Spleen (tissue), 11 donors: ENCODE data around the gene CDK11B. TPM values are rescaled to one million over a fixed set of nuclear protein-coding genes. Genes with fewer than 3 reads are reported as not detected.
"Not testable (repeated sequence)": the region's sequence is repeated elsewhere in the genome, so short reads cannot be mapped to it uniquely, and the experiment has no call there.

Source experiments
- DNase-seq: peaks from one replicate; pipeline ENCODE4 v3.0.0-alpha.2; 2020
- H3K27ac ChIP-seq, 8 donors: fragments of 200-600 bp; sonication (generic) in 7 of 8; 1 replicate in 4 of 8; 2 replicates in 4 of 8; pipeline versions ENCODE4 v1.5.0 to v1.8.0; 2016 to 2021; ENCODE audit warnings: inconsistent platforms in 4 of 8, mild to moderate bottlenecking in 4 of 8, moderate library complexity in 1 of 8
- H3K27me3 ChIP-seq, 7 donors: fragments of 200-600 bp; sonication (generic) in 6 of 7; replicated peaks in 1 of 7; 1 replicate in 4 of 7; 2 replicates in 3 of 7; pipeline versions ENCODE4 v1.5.0 to v1.8.0; 2016 to 2021; ENCODE audit warnings: inconsistent platforms in 3 of 7, mild to moderate bottlenecking in 1 of 7
- H3K36me3 ChIP-seq, 6 donors: fragments of 200-600 bp; sonication (generic) in 5 of 6; 1 replicate in 4 of 6; 2 replicates in 2 of 6; pipeline versions ENCODE4 v1.5.0 to v1.8.0; 2016 to 2021; ENCODE audit warnings: inconsistent platforms in 2 of 6
- H3K4me1 ChIP-seq, 6 donors: fragments of 200-600 bp; sonication (generic) in 5 of 6; 1 replicate in 3 of 6; 2 replicates in 3 of 6; pipeline versions ENCODE4 v1.5.0 to v1.8.0; 2016 to 2021; ENCODE audit warnings: inconsistent platforms in 3 of 6
- H3K4me3 ChIP-seq, 8 donors: fragments of 200-600 bp; sonication (generic) in 7 of 8; 1 replicate in 4 of 8; 2 replicates in 4 of 8; pipeline versions ENCODE4 v1.5.0 to v1.8.0; 2016 to 2021; ENCODE audit warnings: inconsistent platforms in 4 of 8, mild to moderate bottlenecking in 4 of 8, moderate library complexity in 2 of 8
- H3K9me3 ChIP-seq, 8 donors: fragments of 200-600 bp; sonication (generic) in 7 of 8; 1 replicate in 4 of 8; 2 replicates in 4 of 8; pipeline versions ENCODE4 v1.5.0 to v1.8.0; 2016 to 2021; ENCODE audit warnings: inconsistent platforms in 4 of 8
- CTCF ChIP-seq, 11 experiments: fragments of 200-600 bp in 7 of 11; fragments of 450-650 bp in 4 of 11; sonication (generic) in 4 of 11; IDR thresholded peaks in 8 of 11; conservative IDR thresholded peaks in 3 of 11; 1 replicate in 7 of 11; 2 replicates in 4 of 11; pipeline versions ENCODE4 v1.4.0 to v1.8.0; 2016 to 2021; ENCODE audit warnings: antibody characterized with exemption in 11 of 11, inconsistent platforms in 4 of 11, mild to moderate bottlenecking in 1 of 11
- POLR2A ChIP-seq, 3 donors: fragments of 450-650 bp; IDR thresholded peaks; one replicate each; pipeline ENCODE4 v1.5.1; 2017; ENCODE audit warnings: antibody characterized with exemption in 3 of 3, mild to moderate bottlenecking in 1 of 3
- POLR2AphosphoS5 ChIP-seq, 3 donors: sonication (generic); formaldehyde crosslinking; IDR thresholded peaks; one replicate each; pipeline ENCODE4 v1.5.1; 2017; ENCODE audit warnings: antibody characterized with exemption in 3 of 3
- WGBS, 5 donors: extraction: QIAGEN DNeasy Blood & Tissue Kit in 3 of 5; methylation state at CpG; one replicate each; pipeline versions ENCODE4 v1.1.5 to v1.1.7; 2013 to 2018; 5-methylcytosine and 5-hydroxymethylcytosine counted together
- intact Hi-C: fragments of 100-400 bp; cut with DNase I; formaldehyde crosslinking; loops from one replicate; pipeline ENCODE4 v1.15.0; 2023; ENCODE audit warnings: low total_unique reads
- polyA plus RNA-seq, 3 donors: library from polyadenylated mRNA; stranded (reverse); fragments of 200-250 nt; gene quantifications; one replicate each; pipeline ENCODE4 v1.2.1, GENCODE V29; 2013
- total RNA-seq, 7 donors: library from RNA; depleted of rRNA in 3 of 7; stranded (reverse); fragments of >200 nt in 3 of 7; fragmentation: NEBNext Ultra II Directional in 4 of 7; extraction: Animal tissue kit (Norgen Biotek cat#: 25700) in 4 of 7; gene quantifications; one replicate each; pipeline versions ENCODE4 v1.1.0 to v1.2.1, GENCODE V29; 2016 to 2021
- donor health status: healthy with polysubstance abuse.
- donor health status: DM: no; HTN: no; CAD: no; lungs with moderate emphysema.
- donor health status: DM: no; HTN: no; CAD: no.
- donor health status: Bipolar disorder and iron deficiency.
- donor health status: healthy.
- donor health status: DM: no; HTN: no; CAD: no.
- donor health status: DM: yes; HTN: yes; CAD: no.

Gene CDK11B
- total and polyA plus RNA-seq, 10 donors = 19.4 to 38.2 (median 29.2) TPM

- H3K36me3 ChIP-seq = peaks cover 0 to 49% (median 24%) of the 10 kb centered on the region in 6 donors
- DNase-seq = no peak
- WGBS, 5 donors = 94 to 99% (median 96%) methylated on average over 13 to 22 of the region's 22 CpGs
- intact Hi-C loops = no loop called here
- no peak overlapping the region for H3K4me3 ChIP-seq
- H3K9me3 ChIP-seq = no peaks in the 10 kb centered on the region
- no peak overlapping the region for H3K27ac ChIP-seq
- no peaks in the 10 kb centered on the region for H3K27me3 ChIP-seq
- TF ChIP-seq POLR2A (IDR thresholded peaks at IDR 0.05) = no peak
- TF ChIP-seq CTCF (IDR thresholded peaks at IDR 0.05 in 8 of 11, conservative IDR thresholded peaks at IDR 0.05 in 3 of 11) = no peak
- no peak for TF ChIP-seq POLR2AphosphoS5 (IDR thresholded peaks at IDR 0.05)
- no peaks in the 10 kb centered on the region for H3K4me1 ChIP-seq
These were observed 45.0 kb upstream of the CDK11B start for GRCh38 chr1:1703796-1704195.

GRCh38 chr1:1702506-1702905 is 43.7 kb upstream of the CDK11B start:
- DNase-seq, intact Hi-C loops, H3K4me3 ChIP-seq, H3K27me3 ChIP-seq, H3K27ac ChIP-seq, H3K4me1 ChIP-seq, H3K9me3 ChIP-seq: not testable (repeated sequence)
- peaks cover 0 to 38% (median 21%) of the 10 kb centered on the region in 6 donors for H3K36me3 ChIP-seq
- WGBS, 5 donors = 73 to 95% (median 83%) methylated on average over 3 to 14 of the region's 18 CpGs

- not testable (repeated sequence) for DNase-seq
- no CpG with 5 or more reads among the region's 33 CpGs for WGBS, 5 donors
These were observed 41.8 kb upstream of the CDK11B start for GRCh38 chr1:1700557-1700956.

GRCh38 chr1:1700067-1700466 is 41.3 kb upstream of the CDK11B start:
- DNase-seq, H3K27ac ChIP-seq, H3K27me3 ChIP-seq, H3K4me1 ChIP-seq, H3K9me3 ChIP-seq, H3K4me3 ChIP-seq, intact Hi-C loops: not testable (repeated sequence)
- H3K36me3 ChIP-seq = peaks cover 0 to 18% (median 15%) of the 10 kb centered on the region in 6 donors
- WGBS, 5 donors = no CpG with 5 or more reads among the region's 45 CpGs

More at GRCh38 chr1:1700557-1700956, 41.8 kb upstream of the CDK11B start:
- H3K9me3 ChIP-seq, H3K27ac ChIP-seq, intact Hi-C loops, H3K27me3 ChIP-seq, H3K4me3 ChIP-seq, H3K4me1 ChIP-seq: not testable (repeated sequence)
- peaks cover 0 to 22% (median 15%) of the 10 kb centered on the region in 6 donors for H3K36me3 ChIP-seq

GRCh38 chr1:1699061-1699460 is 40.3 kb upstream of the CDK11B start:
- intact Hi-C loops, H3K27me3 ChIP-seq, H3K4me1 ChIP-seq, H3K4me3 ChIP-seq, H3K9me3 ChIP-seq, DNase-seq, H3K36me3 ChIP-seq, H3K27ac ChIP-seq: not testable (repeated sequence)
- 91 to 95% (median 93%) methylated on average over 4 to 14 of the region's 19 CpGs; no CpG with 5 or more reads in 1 of the 5 donors for WGBS, 5 donors

- intact Hi-C loops, DNase-seq, H3K4me3 ChIP-seq, H3K27me3 ChIP-seq, H3K9me3 ChIP-seq, H3K27ac ChIP-seq, H3K36me3 ChIP-seq: not testable (repeated sequence)
- H3K4me1 ChIP-seq = peaks cover 0 to 11% (median 7%) of the 10 kb centered on the region in 6 donors
- WGBS, 5 donors = 76 to 84% (median 81%) methylated on average over 13 to 22 of the region's 26 CpGs
These were observed 38.8 kb upstream of the CDK11B start for GRCh38 chr1:1697358-1698183.

GRCh38 chr1:1696431-1697357 is 37.9 kb upstream of the CDK11B start:
- H3K36me3 ChIP-seq, H3K9me3 ChIP-seq, H3K4me3 ChIP-seq, H3K27me3 ChIP-seq, H3K27ac ChIP-seq, intact Hi-C loops: not testable (repeated sequence)
- peaks cover 0 to 11% (median 7%) of the 10 kb centered on the region in 6 donors for H3K4me1 ChIP-seq
- 91 to 96% (median 92%) methylated on average over 14 to 19 of the region's 23 CpGs for WGBS, 5 donors
- peak; percentile 64 for DNase-seq
